GM12878 (cell line): ENCODE data around the gene FKBP8. TPM values are rescaled to one million over a fixed set of nuclear protein-coding genes. Genes with fewer than 3 reads are reported as not detected.

Experiments used
- E2F8 ChIP-seq: fragments of 450-650 bp; IDR thresholded peaks from 2 replicates; pipeline ENCODE4 v1.6.1; 2018; ENCODE audit warnings: mild to moderate bottlenecking, low read depth, moderate library complexity; ENCODE audit not compliant: partially characterized antibody
- EGR1 ChIP-seq, 2 experiments: IDR thresholded peaks; 1 replicate in 1 of 2; 2 replicates in 1 of 2; pipeline ENCODE4 v1.6.1; 2011 to 2012; ENCODE audit warnings: low read depth in 2 of 2, low read length in 2 of 2, borderline replicate concordance in 1 of 2, mild to moderate bottlenecking in 1 of 2, moderate library complexity in 1 of 2
- EP300 ChIP-seq, 2 experiments: fragments of 150-350 bp in 1 of 2; IDR thresholded peaks; 2 replicates each; pipeline ENCODE4 v1.6.1; 2011 to 2012; ENCODE audit warnings: low read depth in 2 of 2, low read length in 2 of 2, borderline replicate concordance in 1 of 2, improper control_type of control experiment in 1 of 2, inconsistent platforms in 1 of 2; ENCODE audit not compliant: control insufficient read depth in 1 of 2
- ETV6 ChIP-seq, 2 experiments: fragments of 450-650 bp in 1 of 2; IDR thresholded peaks in 1 of 2; conservative IDR thresholded peaks in 1 of 2; 2 replicates each; pipeline ENCODE4 v1.6.1; 2014; ENCODE audit warnings: antibody characterized with exemption in 1 of 2, borderline replicate concordance in 1 of 2, low read depth in 1 of 2, mild to moderate bottlenecking in 1 of 2, moderate library complexity in 1 of 2
- FOXK2 ChIP-seq: fragments of 450-650 bp; IDR thresholded peaks from 2 replicates; pipeline ENCODE4 v1.6.1; 2017; ENCODE audit warnings: mild to moderate bottlenecking, moderate library complexity
- GATAD2B ChIP-seq: fragments of 450-650 bp; conservative IDR thresholded peaks from 2 replicates; pipeline ENCODE4 v1.6.1; 2017; ENCODE audit warnings: low read depth, mild to moderate bottlenecking, moderate library complexity
- KLF5 ChIP-seq: fragments of 450-650 bp; IDR thresholded peaks from 2 replicates; pipeline ENCODE4 v1.6.1; 2014; ENCODE audit warnings: mild to moderate bottlenecking; ENCODE audit not compliant: partially characterized antibody
- LARP7 ChIP-seq: fragments of 450-650 bp; IDR thresholded peaks from 2 replicates; pipeline ENCODE4 v1.6.1; 2017; ENCODE audit warnings: mild to moderate bottlenecking
- MEF2A ChIP-seq: IDR thresholded peaks from 2 replicates; pipeline ENCODE4 v1.6.1; 2011; ENCODE audit warnings: low read depth, mild to moderate bottlenecking, low read length, moderate library complexity; ENCODE audit not compliant: insufficient read depth
- MLLT1 ChIP-seq: fragments of 450-650 bp; IDR thresholded peaks from 2 replicates; pipeline ENCODE4 v1.6.1; 2016; ENCODE audit warnings: mild to moderate bottlenecking
- NBN ChIP-seq: fragments of 450-650 bp; IDR thresholded peaks from 2 replicates; pipeline ENCODE4 v1.6.1; 2016
- NFYB ChIP-seq: IDR thresholded peaks from 2 replicates; pipeline ENCODE4 v1.6.1; 2011; ENCODE audit warnings: low read depth, mild to moderate bottlenecking, low read length, improper control_type of control experiment, moderate library complexity; ENCODE audit not compliant: insufficient read depth
- POLR2AphosphoS2 ChIP-seq: IDR thresholded peaks from 2 replicates; pipeline ENCODE4 v1.6.1; 2011; ENCODE audit warnings: low read depth, mild to moderate bottlenecking, low read length, improper control_type of control experiment, moderate library complexity
- RUNX3 ChIP-seq: IDR thresholded peaks from 2 replicates; pipeline ENCODE4 v1.6.1; 2012; ENCODE audit warnings: low read length, inconsistent platforms
- STAT1 ChIP-seq: fragments of 450-650 bp; conservative IDR thresholded peaks from 2 replicates; pipeline ENCODE4 v1.6.1; 2014; ENCODE audit warnings: antibody characterized with exemption, mild to moderate bottlenecking
- ZNF687 ChIP-seq: fragments of 450-650 bp; IDR thresholded peaks from 2 replicates; pipeline ENCODE4 v1.6.1; 2017; ENCODE audit warnings: mild to moderate bottlenecking, moderate library complexity
- ZZZ3 ChIP-seq: IDR thresholded peaks from 2 replicates; pipeline ENCODE4 v1.6.1; 2011; ENCODE audit warnings: low read depth; ENCODE audit not compliant: control insufficient read depth, insufficient read length
- polyA plus RNA-seq, 11 experiments: library from polyadenylated mRNA; depleted of rRNA in 4 of 11; unstranded in 6 of 11; stranded (reverse) in 5 of 11; fragments of >200 nt; fragmentation: Nextera tagmentation in 4 of 11; fragmentation: Illumina TruSeq in 1 of 11; extraction: Ambion mirVana in 4 of 11; extraction: Trizol in 1 of 11; gene quantifications; 1 replicate in 1 of 11; 2 replicates in 10 of 11; pipeline versions ENCODE4 v1.2.1 to v1.2.3, GENCODE V29; 2011 to 2016; ENCODE audit warnings: inconsistent platforms in 2 of 11, missing spikeins in 2 of 11, low read depth in 1 of 11
- total RNA-seq, 4 experiments: library from RNA; depleted of rRNA in 3 of 4; stranded (reverse); fragments of >200 nt in 3 of 4; fragmentation: Illumina TruSeq in 1 of 4; extraction: Trizol in 1 of 4; gene quantifications; 2 replicates each; pipeline versions ENCODE4 v1.2.1 to v1.2.3, GENCODE V29; 2013 to 2021
- TF ChIP-seq, protein P1 (sequence below): IDR thresholded peaks from 2 replicates; pipeline ENCODE4 v1.6.1; 2011; ENCODE audit warnings: mild to moderate bottlenecking, low read depth, low read length, moderate library complexity; ENCODE audit not compliant: insufficient replicate concordance

FKBP8 gene
- total and polyA plus RNA-seq, 10 of the 15 experiments (the other 5 are each of a cell fraction or from before 2014, with no cell fraction given): 0.13 to 205 (median 95.4) TPM

GRCh38 chr19:18571564-18572344 lies 28.4 kb upstream of the FKBP8 start, which contains the start of gene UBA52 (continued):
- no peak for TF ChIP-seq ZZZ3
- 0 out of 2 replicates have a peak, but pooled peaks have one; percentile 14 for TF ChIP-seq MEF2A
- TF ChIP-seq NFYB: peak; percentile 36; the same call in 1 of the 2 replicates
- TF ChIP-seq MLLT1: peak; percentile 56; the same call in 1 of the 2 replicates
- TF ChIP-seq ZNF687: peak; percentile 79
- peak; percentile 93; the same call in 1 of the 2 replicates for TF ChIP-seq POLR2AphosphoS2
- TF ChIP-seq NBN: peak; percentile 71; the same call in 1 of the 2 replicates
- TF ChIP-seq, protein P1, sequence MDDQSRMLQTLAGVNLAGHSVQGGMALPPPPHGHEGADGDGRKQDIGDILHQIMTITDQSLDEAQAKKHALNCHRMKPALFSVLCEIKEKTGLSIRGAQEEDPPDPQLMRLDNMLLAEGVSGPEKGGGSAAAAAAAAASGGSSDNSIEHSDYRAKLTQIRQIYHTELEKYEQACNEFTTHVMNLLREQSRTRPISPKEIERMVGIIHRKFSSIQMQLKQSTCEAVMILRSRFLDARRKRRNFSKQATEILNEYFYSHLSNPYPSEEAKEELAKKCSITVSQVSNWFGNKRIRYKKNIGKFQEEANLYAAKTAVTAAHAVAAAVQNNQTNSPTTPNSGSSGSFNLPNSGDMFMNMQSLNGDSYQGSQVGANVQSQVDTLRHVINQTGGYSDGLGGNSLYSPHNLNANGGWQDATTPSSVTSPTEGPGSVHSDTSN: no peak
- TF ChIP-seq ETV6 (conservative IDR thresholded peaks at IDR 0.05 in 1 of 2, IDR thresholded peaks at IDR 0.05 in 1 of 2; ENCODE audit: borderline replicate concordance in 1 of 2, low read depth in 1 of 2): no peak
- no peak for TF ChIP-seq KLF5
- 0 out of 2 replicates have a peak, but pooled peaks have one; percentile 32 for TF ChIP-seq STAT1
- TF ChIP-seq FOXK2: peak; percentile 43; the same call in 1 of the 2 replicates
- peak; percentile 73 for TF ChIP-seq RUNX3
- 0 out of 4 replicates have a peak, but pooled peaks of 1 of the 2 experiments have one; percentile 17 for TF ChIP-seq EP300 (IDR thresholded peaks at IDR 0.05; ENCODE audit: borderline replicate concordance in 1 of 2, control insufficient read depth in 1 of 2, low read depth in 2 of 2, low read length in 2 of 2)
- TF ChIP-seq LARP7: peak; percentile 96
- peak; percentile 70 for TF ChIP-seq E2F8
- TF ChIP-seq EGR1 (IDR thresholded peaks at IDR 0.05; ENCODE audit: borderline replicate concordance in 1 of 2, low read depth in 2 of 2, low read length in 2 of 2): peak; percentile 50 to 90
- TF ChIP-seq GATAD2B: peak; percentile 73
